ENCODE results near the gene TTC39C.

Gene TTC39C

DNA sequence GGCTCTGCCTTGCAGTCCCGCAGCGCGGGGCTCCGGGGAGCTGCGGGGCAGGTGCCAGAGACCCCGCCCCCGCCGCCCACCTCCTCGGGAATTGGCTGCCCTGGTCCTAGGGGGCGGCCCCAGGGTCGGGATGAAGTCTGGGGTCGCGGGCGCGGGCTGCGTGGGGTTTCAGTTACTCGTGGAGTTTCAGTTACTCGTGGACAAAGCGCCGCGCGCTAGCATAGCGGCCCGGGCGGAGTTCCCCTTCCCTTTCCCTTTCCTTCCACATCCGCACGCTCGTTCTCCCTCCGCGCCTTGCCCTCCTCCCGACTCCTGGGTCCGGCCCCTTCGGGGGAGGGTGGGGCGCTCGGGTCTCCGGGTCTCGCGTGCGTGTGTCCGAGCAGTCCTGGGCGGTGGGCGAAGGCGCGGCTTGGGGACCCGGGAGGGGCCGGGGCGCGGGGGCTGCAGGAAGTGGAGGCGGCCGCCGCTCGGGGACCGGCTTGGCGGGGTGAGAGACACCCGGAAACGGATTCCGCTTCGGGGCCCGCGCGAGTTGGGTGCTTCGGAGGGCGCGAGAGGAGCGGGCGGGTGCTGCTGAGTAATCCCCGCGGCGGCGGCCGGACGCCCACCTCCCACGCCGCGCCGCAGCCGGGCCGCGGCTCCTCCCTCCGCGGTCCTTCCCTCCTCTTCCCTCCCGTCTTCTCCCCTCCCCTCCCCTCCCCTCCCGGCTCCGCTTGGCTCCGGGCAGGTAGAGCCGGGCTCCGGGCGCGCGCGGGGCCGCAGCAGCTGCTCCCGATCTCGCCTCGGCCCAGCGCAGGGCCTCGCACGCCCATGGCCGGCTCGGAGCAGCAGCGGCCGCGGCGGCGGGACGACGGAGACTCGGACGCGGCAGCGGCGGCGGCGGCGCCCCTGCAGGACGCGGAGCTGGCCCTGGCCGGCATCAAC lies at the start of gene TTC39C:
Gene TTC39C, plus strand, starts transcription at position 693 of the 924 bp plus-strand sequence. Its CDS starts 118 bp downstream, at position 811.
- peak; percentile 78 to 79 for DNase-seq

GRCh38 chr18:23966909-23967308 lies 47.6 kb upstream of the TTC39C start:
- no peak for DNase-seq

DNA sequence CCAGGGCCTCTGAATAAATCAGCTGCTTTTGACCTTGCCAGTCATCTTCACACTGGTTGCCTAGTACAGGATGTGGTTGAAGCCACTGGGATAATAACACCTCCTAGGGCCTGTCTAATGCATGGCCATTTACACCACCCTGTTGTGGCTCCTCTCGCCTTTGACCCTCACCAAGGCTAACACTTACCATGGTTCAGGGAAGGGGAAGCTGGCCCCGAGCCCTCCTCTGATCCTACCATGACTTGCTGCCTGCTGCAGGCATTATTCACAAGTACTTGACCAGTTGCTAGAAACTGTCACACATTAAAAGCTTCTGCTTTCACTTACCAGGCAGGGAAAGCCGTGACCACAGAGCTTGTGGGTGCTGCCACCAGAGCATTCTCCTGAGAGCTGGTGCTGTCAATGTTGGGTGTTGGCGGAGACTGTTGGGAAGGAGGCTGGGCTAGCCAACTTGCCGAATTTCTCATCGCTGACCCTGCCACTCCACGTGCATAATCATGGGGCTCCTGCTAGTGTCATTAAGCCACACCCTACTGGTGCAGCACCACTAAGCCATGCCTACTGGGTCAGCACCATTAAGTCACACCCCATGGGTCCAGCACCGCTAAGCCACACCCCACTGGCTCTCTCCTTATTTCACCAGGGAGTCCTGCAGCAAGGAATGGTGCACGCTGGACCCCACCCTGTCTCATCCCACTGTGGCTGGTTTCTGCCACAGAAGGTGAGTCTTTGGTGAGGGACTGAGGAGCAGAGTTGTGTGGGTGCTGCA lies 47.0 kb upstream of the TTC39C start:
- DNase-seq = peak; percentile 48

DNA sequence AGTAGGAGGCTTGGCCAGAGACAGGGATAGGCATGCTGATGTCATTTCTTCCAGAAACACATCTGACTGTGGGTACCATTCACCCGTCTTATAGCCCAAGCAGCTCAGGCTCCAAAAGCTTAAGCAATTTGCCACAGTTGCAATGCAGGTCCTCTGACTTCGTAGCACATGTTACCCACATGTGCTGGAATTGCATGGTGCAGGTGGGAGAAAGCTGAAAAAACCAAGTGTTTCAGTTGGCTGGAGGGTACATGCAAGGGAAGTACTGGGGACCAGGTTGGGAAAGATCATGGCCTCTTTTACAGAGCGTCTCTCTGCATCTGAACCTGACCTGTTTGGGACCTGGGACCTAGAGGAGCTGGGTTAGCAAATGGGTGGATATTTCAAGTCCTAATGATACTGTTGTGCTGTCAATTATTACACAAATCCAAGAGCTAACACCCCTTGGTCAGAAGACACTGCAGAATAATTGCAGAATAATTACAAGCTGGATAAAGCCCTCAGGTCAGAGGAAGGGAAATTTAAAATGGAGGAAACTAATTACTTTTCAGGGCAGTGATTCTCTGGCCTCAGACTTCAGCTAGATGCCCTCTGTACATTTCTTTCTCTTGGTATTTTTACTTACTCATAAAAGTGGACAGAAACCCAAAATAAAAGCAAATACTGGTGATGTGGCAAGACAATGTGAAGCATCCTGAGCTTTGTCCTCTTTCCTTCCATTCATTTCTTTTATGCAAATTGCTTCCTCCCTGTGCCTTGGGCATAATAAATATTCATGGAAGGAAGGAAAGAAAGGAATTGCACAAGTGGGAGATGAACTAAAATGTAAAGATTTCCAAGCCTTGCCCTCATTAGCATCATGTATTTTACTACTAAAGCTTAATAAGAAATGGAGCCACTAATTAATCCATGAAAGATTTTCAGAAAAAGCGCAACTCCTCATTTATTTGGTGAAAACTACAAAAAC lies 45.6 kb upstream of the TTC39C start:
- DNase-seq = no peak

- DNase-seq = no peak
Measured at GRCh38 chr18:23969664-23970063, 44.9 kb upstream of the TTC39C start.

- peak; percentile 77 to 84 for DNase-seq
Measured at GRCh38 chr18:23970161-23971096, 44.1 kb upstream of the TTC39C start.

- no peak for DNase-seq
Measured at GRCh38 chr18:23971097-23971440, 43.5 kb upstream of the TTC39C start.

GRCh38 chr18:23971666-23972230 lies 42.8 kb upstream of the TTC39C start:
- DNase-seq = no peak

DNA sequence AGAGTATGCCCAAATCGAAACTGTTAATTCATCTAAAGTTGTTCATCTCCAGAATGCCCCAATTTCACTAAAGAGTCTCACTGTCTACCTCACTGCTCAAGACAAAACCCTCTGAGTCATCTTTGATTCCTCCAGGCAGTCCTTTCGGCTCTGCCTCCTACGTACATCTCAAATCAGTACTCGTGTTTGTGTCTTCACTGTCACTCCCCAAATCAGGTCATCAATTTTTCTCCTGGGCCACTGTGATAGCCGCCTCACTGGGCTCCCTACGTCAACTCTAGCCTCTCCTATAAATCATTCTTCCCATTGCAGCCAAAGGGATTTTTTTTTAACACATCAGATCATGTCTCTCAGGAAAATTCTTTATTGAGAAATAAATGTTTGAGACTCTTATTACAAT lies 42.1 kb upstream of the TTC39C start:
- peak; percentile 19 to 54 for DNase-seq

DNA sequence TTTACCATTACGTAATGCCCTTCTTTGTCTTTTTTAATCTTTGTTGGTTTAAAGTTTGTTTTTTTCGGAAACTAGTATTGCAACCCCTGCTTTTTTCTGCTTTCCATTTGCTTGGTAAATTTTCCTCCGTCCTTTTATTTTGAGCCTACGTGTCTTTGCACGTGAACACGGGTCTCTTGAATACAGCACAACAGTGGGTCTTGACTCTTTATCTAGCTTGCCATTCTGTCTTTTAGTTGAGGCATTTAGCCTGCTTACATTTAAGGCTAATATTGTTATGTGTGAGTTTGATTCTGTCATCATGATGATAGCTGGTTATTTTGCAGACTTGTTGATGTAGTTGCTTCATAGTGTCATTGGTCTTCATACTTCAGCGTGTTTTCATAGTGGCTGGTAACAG lies 37.5 kb upstream of the TTC39C start:
- no peak for DNase-seq

DNA sequence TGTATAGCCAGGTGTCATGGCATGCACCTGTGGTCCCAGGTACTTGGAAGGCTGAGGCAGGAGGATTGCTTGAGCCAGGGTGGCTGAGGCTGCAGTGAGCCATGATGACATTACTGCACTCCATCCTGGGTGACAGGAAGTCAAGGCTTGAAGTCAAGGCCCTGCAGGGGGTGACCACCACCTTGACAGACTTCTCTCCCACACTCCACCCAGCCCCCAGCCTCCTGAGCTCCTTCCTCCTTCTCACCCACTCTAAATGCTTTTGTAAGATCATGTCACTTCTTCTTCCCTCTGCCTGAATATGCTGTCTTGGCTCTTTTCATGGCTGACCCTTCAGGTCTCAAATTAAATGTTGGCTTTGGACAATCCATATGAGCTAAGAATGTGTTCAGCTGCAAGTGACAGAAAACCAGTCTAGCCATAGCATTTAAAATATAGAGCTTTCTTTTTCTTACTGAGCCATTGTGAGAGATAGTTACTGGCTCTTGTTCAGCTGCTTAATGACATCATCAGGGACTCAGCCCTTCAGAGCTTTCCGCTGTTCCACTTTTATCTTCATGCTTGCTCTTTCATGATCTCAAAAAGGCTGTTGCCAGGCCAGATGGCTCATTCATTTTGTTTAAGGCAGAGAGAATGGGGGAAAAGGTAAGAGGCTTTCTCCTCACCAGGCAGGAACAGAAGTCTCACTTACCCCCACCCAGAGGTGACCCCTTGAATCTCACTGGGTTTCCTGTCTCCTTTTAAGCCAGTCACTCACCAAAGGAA lies 36.7 kb upstream of the TTC39C start:
- peak; percentile 22 to 32 for DNase-seq

GRCh38 chr18:23981369-23981980 lies 33.1 kb upstream of the TTC39C start:
- DNase-seq = no peak

DNA sequence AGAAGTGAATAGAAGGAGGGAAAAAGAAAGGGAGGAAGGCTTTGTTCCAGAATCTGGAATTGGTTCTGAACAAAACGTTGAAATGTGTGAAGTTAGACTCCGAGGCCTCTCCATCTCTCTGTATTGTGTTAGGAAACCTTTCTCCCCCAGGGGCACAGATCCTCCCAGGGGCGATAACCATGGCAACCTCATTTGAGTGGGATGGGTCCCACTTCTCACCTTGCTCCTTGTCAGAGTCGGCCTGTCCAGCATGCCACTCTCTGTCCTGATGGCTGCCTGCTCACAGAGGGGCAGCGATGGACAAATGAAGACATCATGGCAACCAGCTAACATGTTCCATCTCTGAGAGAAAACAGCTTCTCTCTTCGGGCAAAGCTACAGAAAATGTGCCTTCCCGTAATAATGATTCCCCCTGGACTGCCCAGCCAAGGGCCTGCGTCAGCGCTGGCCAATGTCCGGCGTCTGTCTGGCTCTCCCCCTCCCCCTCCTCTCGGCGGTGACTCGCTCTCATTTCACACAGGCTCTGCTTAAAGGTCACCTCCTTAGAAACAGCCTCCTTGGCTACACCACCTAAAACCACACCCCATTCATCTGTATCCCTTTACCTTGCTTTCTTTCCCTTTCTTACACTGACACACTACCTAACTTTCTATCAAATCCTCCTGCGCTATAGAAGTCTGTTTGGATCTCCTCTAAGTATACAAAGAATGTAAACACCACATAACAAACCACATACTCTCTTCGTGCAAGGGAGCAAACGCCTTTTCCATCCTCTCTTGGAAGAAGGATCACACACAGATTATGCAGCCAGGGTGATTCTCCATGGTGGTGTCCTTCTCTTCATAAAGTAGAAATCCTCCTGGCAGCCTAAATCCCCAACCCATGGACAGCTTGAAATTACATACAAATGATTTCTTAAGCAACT lies 32.1 kb upstream of the TTC39C start:
- DNase-seq = no peak

DNA sequence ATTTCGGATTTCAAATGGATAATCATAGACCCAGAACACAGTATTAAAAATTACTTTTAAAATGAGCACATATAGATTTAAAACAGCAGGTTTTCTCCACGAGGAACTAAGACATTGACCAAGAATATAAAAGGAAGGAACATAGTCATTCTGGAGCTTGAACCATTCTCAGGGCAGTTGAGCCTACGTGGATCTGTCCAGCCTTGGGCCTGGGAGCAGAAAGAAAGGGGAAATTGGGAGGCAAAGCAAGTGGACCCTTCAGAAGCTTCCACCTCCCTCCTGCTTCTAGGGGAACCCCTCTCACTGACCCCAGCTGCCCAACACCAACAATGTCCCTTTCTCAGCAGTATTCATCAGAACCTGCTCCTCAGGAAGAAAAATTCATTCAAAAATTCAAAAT lies 31.4 kb upstream of the TTC39C start:
- DNase-seq = no peak

DNA sequence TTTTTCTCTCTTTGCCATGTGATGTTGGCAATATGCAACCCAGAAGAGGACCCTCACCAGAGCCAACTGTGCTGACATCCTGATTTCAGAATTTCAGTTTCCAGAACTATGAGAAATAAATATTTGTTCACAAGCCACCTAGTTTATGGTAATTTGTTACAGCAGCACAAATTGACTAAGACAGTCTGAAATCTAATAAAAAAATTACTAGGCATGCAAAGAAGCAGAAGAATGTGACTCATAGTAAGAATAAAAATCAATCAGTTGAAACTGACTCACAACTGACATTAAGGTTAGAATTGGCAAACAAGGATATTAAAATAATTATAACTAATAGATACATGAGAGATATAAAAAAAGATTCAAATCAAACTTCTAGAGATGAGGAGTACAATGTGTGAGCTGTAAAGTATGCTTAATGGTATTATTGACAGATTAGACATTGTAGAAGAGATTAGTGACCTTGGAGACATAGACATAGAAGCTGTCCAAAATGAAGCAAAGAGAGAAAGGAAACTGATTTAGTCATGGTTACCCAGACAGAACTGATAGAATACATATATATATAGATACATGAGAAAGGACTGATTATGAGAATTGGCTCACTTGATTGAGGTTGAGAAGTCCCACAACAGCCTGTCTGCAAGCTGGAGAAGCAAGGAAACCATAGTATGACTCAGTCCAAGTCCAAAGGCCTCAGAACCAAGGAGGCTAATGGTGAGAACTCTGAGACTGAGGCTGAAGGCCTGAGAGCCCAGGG lies 27.8 kb upstream of the TTC39C start:
- no peak for DNase-seq

DNA sequence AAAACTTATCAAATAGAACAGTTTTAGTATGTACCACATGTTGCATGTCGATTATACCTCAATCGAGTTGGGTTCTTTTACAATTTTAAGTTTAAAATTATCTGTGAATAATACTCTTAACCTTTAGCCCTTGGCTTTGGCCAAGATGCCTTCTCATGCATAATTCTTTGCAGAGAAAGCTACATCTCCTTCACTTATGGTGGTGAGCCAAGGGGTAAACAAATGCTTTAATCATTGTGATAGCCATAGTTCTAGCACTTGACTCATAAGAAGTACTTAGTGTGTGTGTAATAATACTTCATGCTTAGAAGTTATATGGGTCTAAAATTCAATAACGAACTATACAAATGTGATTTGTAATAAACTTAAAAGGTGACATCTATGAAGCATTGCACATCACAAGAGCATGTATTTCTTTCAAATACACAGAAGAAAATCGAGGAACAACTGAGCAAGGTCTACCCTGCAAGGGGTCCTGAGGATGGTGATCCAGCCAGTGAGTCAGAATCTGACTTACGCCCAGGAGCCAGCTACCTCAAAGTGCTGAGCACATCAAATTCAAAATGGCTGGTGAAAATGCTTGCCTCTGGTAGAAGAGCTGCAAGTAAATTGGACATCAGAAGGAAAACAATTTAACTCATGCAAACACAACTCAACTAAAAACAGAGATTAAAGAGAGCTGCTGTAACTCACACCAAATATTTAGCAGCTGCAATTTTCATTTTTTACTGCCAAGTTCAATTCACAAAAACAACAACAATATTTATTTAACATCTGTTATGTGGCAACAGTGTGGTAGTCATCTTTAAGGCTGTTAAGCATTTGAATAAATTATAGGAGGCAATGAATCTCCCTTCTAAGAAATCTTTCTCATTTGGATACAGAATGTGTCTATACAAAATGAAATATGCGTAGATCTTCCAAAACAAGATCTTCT lies 23.8 kb upstream of the TTC39C start:
- DNase-seq = no peak
